HG03378 (cell line): ENCODE measurements around the gene KCNQ2.

Experiments used
- ATAC-seq: cut with Tn5 transposase; IDR thresholded peaks from one replicate; pipeline ENCODE4 v1.9.1; 2021; ENCODE audit warnings: mild to moderate bottlenecking, moderate library complexity; ENCODE audit not compliant: unreplicated experiment

The KCNQ2 gene

GRCh38 chr20:63501818-63502670 is 29.6 kb upstream of the KCNQ2 start:
- ATAC-seq, result no peak

- no peak for ATAC-seq
Measured at GRCh38 chr20:63500902-63501817, 28.7 kb upstream of the KCNQ2 start.

GRCh38 chr20:63500151-63500901 is 27.9 kb upstream of the KCNQ2 start:
- ATAC-seq, result no peak

GRCh38 chr20:63499338-63499969 is 27.0 kb upstream of the KCNQ2 start:
- no peak for ATAC-seq

- ATAC-seq, result no peak
Measured at GRCh38 chr20:63498960-63499337, 26.5 kb upstream of the KCNQ2 start, which contains the start of gene EEF1A2. Gene EEF1A2, minus strand, starts transcription at chr20:63499083. Its CDS starts 1,320 bp downstream, at chr20:63497763.

GRCh38 chr20:63497946-63498935 is 25.8 kb upstream of the KCNQ2 start:
- ATAC-seq, result no peak

GRCh38 chr20:63497138-63497945 is 24.9 kb upstream of the KCNQ2 start:
- no peak for ATAC-seq

GRCh38 chr20:63496596-63497120 is 24.2 kb upstream of the KCNQ2 start:
- no peak for ATAC-seq

- ATAC-seq, result no peak
Measured at GRCh38 chr20:63495741-63496595, 23.5 kb upstream of the KCNQ2 start.

GRCh38 chr20:63495167-63495720 is 22.8 kb upstream of the KCNQ2 start:
- ATAC-seq, result no peak

- ATAC-seq, result no peak
Measured at GRCh38 chr20:63494420-63495166, 22.1 kb upstream of the KCNQ2 start.

- ATAC-seq, result no peak
Measured at GRCh38 chr20:63494084-63494419, 21.6 kb upstream of the KCNQ2 start.

GRCh38 chr20:63493563-63494020 is 21.1 kb upstream of the KCNQ2 start:
- no peak for ATAC-seq

GRCh38 chr20:63492982-63493381 is 20.5 kb upstream of the KCNQ2 start:
- no peak for ATAC-seq

GRCh38 chr20:63492518-63492917 is 20.1 kb upstream of the KCNQ2 start:
- no peak for ATAC-seq

- ATAC-seq, result no peak
Measured at GRCh38 chr20:63491635-63492230, 19.3 kb upstream of the KCNQ2 start.
